HG03521 (cell line): Measurements from ENCODE around the gene CCHCR1.

Experiments used
- ATAC-seq: cut with Tn5 transposase; IDR thresholded peaks from one replicate; pipeline ENCODE4 v1.9.1; 2021; ENCODE audit warnings: mild to moderate bottlenecking, moderate library complexity; ENCODE audit not compliant: unreplicated experiment

Gene CCHCR1

GRCh38 chr6:31132806-31133205, 24.8 kb downstream of the CCHCR1 start:
- no peak for ATAC-seq

- ATAC-seq: no peak
These were observed 26.0 kb downstream of the CCHCR1 start for GRCh38 chr6:31131595-31131994.

DNA sequence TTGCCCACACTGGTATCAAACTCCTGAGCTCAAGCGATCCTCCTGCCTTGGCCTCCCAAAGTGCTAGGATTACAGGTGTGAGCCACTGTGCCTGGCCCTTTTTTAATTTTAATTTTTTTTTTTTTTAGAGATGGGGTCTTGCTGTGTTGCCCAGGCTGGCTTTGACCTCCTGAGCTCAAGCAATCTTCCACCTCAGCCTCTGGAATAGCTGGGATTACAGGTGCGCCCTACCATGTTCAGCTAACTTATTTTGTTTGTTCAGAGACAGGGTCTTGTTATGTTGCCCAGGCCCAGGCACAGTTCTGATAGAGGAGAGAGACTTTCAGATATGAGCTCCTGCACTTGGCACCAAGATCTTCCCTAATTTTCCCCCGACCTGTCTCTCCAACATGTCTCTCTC, 26.9 kb downstream of the CCHCR1 start:
- no peak for ATAC-seq

GRCh38 chr6:31129130-31129529, 28.5 kb downstream of the CCHCR1 start:
- ATAC-seq: no peak

- ATAC-seq: no peak
These were observed 29.4 kb downstream of the CCHCR1 start for GRCh38 chr6:31128093-31128676.

- no peak for ATAC-seq
These were observed 31.0 kb downstream of the CCHCR1 start for GRCh38 chr6:31126396-31127175.

DNA sequence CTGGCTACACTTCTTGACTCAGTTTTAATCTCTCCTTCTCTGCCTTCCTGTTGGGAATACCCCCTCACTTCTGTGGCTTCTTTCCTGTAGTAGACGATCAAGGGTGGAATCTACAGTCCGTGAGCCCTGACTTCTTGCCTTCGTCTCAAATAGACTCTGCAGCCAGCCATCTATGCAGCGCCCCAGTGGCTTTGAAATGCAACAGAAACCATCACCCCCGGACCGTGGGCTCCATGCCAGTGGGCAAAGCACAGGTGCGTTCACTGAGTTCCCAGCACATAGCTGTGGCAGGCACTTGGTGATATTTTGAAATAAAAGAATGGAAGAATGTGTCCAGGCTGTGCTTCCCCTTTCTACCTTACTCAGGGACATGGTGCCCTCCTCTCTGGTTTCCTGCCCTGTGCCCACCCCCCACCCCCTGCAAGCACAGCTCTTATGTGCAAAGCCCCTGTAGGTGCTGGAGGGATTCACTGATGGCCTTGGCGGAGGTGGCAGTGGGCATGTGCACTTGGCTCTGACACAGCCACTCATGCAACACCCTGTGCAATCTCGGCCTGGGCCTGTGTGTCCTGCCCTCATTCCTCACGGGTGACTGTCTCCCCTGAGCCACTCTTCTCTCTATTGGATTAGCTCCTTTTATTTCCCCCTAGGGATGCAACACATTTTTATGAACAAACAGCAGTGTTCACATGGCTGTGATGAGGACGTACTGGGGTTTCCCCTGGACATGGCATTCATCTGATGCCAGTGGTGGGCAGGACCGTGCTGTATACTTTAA, 31.8 kb downstream of the CCHCR1 start:
- ATAC-seq: no peak

GRCh38 chr6:31125162-31125561, 32.4 kb downstream of the CCHCR1 start:
- no peak for ATAC-seq

- ATAC-seq: no peak
These were observed 34.6 kb downstream of the CCHCR1 start for GRCh38 chr6:31122791-31123706.

GRCh38 chr6:31121131-31121790, 36.3 kb downstream of the CCHCR1 start:
- no peak for ATAC-seq

DNA sequence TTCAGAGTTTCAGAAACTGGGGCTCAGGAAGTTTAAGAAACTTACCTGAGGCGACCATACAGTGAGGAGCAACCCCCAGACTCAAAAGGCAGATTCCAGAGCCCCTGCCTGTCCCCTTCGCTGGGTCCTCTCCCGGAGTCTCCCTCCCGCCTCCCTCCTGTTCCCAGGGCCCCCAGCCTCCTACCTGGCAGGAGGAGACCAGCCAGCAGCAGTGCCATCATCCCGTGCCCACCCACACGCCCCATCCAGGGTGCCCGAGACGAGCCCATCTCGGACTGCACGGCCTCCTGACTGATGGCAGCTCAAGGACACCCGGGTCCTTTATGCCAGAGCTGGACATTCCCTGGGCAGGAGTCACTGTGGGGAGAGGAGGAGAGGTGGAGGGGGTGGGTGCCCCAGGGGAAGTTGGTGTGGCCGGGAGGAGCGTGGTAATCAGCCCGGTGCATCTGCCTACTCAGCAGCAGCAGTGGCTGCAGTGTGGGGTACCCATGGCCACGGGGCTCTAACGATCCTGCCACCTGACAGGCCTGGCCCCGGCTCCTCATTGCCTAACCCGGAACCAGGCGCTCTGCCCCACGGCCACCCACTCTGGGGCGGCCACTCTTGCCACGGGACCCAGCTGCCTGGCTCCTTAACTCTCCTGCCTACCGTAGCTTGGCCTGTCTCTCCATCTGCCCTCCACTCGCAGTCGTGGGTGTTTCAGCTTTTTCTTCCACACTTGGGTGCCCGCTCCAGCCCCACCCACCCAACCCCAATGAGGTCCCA, 37.3 kb downstream of the CCHCR1 start, which contains the start of gene CDSN:
Gene CDSN (minus strand): TSS at position 296 of the 765 bp plus-strand sequence. CDS start 27 bp downstream, at position 269.
- ATAC-seq: no peak

GRCh38 chr6:31118178-31118577, 39.4 kb downstream of the CCHCR1 start:
- ATAC-seq: no peak

DNA sequence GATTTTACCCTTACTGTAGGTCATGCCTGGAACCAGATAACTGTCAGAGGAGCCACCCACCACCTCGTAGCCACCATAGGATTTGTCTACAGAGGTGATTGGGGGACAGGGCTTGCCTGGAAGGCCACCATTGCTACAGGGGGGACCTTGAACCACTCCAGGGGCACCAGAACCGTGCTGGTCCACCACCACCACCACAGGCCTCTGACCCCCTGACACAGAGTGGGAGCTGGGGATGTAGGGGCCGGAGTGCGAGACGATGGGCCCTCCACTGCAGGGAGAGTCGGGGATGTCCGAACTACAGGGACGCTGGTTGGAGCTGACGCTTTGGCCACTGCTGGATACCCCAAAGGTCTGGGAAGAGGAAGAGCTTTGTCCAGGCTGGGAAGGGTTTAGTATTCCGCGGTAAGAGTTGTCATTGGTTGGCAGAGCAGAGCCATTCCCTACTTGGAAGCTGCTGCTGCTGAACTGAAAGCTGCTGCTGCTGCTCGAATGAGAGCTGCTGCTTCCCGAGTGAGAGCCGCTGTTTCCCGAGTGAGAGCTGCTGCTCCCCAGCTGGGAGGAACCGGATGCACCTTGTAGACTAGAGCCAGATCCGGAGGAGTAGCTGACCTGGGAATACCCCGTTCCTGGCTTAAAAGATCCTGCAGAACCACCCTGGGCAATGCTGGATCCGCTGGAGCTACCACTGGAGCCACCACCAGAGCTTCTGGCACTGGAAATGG, 40.8 kb downstream of the CCHCR1 start:
- ATAC-seq: no peak

DNA sequence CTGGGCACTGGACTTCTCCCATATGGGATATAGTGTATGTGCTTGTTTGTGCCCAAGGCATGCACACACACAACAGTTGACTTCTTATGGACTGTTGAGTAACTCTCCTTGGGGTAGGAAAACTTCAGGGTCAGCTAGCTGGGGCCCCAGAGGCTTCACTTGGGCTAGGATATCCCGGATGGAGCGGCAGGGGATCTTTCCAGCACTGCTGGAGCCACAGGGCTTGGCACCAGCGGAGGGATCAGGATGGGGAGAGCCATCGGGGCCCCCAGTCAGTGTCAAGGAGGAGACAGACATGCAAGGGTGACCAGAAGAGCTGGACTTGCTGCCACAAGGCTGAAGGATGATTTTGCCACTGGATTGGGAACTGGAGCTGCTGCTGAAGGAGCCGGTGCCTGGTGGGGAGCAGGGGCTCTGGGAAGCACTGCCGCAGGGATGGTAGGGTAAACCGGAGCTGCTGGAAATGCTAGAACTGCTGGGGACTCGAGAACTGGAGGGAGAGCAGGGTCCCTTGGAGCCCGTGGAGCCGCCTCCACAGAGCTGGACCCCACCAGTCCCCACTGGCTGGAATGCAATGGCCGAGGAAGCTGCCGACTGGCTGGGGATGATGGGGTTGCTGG, 41.6 kb downstream of the CCHCR1 start:
- ATAC-seq: no peak

- no peak for ATAC-seq
These were observed 42.4 kb downstream of the CCHCR1 start for GRCh38 chr6:31114970-31115849.

DNA sequence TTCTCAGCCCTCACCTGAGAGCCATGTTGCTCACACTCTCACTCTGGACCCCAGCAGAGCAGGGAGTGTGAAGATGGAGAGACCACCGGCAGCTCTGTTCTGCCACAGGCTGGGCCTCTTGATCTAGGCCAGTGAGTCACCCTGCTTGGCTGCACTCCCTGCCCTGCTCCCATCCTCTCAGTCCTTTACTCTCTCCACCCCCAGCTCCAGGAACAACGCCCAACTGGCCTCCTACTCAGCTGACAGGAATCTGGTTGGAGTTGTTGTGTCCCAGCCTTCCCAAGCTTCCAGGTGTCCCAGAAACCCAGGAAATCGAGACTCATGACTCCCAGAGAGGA, 43.1 kb downstream of the CCHCR1 start, which contains the start of gene PSORS1C1:
Gene PSORS1C1 (plus strand): TSS at position 260 of the 338 bp plus-strand sequence. CDS start 14,833 bp downstream, outside the sequence.
- ATAC-seq: no peak

GRCh38 chr6:31113861-31114540, 43.6 kb downstream of the CCHCR1 start:
- ATAC-seq: no peak
